Endodermal cell (in vitro differentiated cells): ENCODE results near the gene MOB2. TPM values are rescaled to one million over a fixed set of nuclear protein-coding genes. Genes with fewer than 3 reads are reported as not detected.

Source experiments
- DNase-seq: peaks from one replicate; pipeline ENCODE4 v3.0.0-alpha.2; 2017
- H3K27ac ChIP-seq: 2 replicates; pipeline ENCODE4 v1.5.1; 2013; ENCODE audit warnings: mild to moderate bottlenecking, low read depth, low read length, moderate library complexity
- H3K27me3 ChIP-seq: 2 replicates; pipeline ENCODE4 v1.6.1; 2013; ENCODE audit warnings: mild to moderate bottlenecking, low read length, moderate library complexity; ENCODE audit not compliant: insufficient read depth, control insufficient read depth, poor library complexity, severe bottlenecking
- H3K36me3 ChIP-seq: 2 replicates; pipeline ENCODE4 v1.7.0; 2013; ENCODE audit warnings: mild to moderate bottlenecking, low read length, moderate library complexity; ENCODE audit not compliant: control insufficient read depth, insufficient read depth
- H3K4me1 ChIP-seq: one replicate; pipeline ENCODE4 v1.7.0; 2013; ENCODE audit warnings: low read length; ENCODE audit not compliant: control insufficient read depth, insufficient read depth
- H3K4me3 ChIP-seq: 2 replicates; pipeline ENCODE4 v1.5.1; 2013; ENCODE audit warnings: mild to moderate bottlenecking, low read length, moderate library complexity
- H3K9ac ChIP-seq: 2 replicates; pipeline ENCODE4 v1.6.1; 2013; ENCODE audit warnings: mild to moderate bottlenecking, low read length, moderate library complexity; ENCODE audit not compliant: poor library complexity, severe bottlenecking; ENCODE audit errors: extremely low read depth
- H3K9me3 ChIP-seq: 2 replicates; pipeline ENCODE4 v1.6.1; 2013; ENCODE audit warnings: mild to moderate bottlenecking, low read length, moderate library complexity; ENCODE audit not compliant: control insufficient read depth
- H3K27ac Mint-ChIP-seq: 2 replicates; pipeline ENCODE4 v1.8.0; 2020; ENCODE audit warnings: mixed read lengths
- H3K27me3 Mint-ChIP-seq: 2 replicates; pipeline ENCODE4 v1.8.0; 2021; ENCODE audit warnings: mild to moderate bottlenecking, mixed read lengths; ENCODE audit not compliant: insufficient read depth
- H3K36me3 Mint-ChIP-seq: 2 replicates; pipeline ENCODE4 v1.8.0; 2020; ENCODE audit warnings: low read depth, mixed read lengths
- H3K4me1 Mint-ChIP-seq: 2 replicates; pipeline ENCODE4 v1.8.0; 2020; ENCODE audit warnings: mixed read lengths
- H3K4me3 Mint-ChIP-seq: 2 replicates; pipeline ENCODE4 v1.8.0; 2020; ENCODE audit warnings: mild to moderate bottlenecking, moderate library complexity, mixed read lengths
- H3K9me3 Mint-ChIP-seq: 2 replicates; pipeline ENCODE4 v1.8.0; 2020; ENCODE audit warnings: mild to moderate bottlenecking, mixed read lengths
- CTCF ChIP-seq: fragments of 200-600 bp; sonication (generic); conservative IDR thresholded peaks from 2 replicates; pipeline ENCODE4 v1.5.0; 2021; ENCODE audit warnings: antibody characterized with exemption, mild to moderate bottlenecking
- WGBS, 2 experiments: methylation state at CpG; one replicate each; pipeline versions ENCODE4 v1.1.5 to v1.1.7; 2013; ENCODE audit warnings: missing lambda C conversion rate in 2 of 2, mixed read lengths in 1 of 2; ENCODE audit not compliant: insufficient coverage in 1 of 2, insufficient read length in 1 of 2; 5-methylcytosine and 5-hydroxymethylcytosine counted together
- total RNA-seq, 2 donors: library from RNA; stranded (reverse); fragmentation: NEBNext Ultra II Directional in 1 of 2; extraction: Animal tissue kit (Norgen Biotek cat#: 25700) in 1 of 2; gene quantifications; 2 replicates in 1 of 2; 3 replicates in 1 of 2; pipeline ENCODE4 v1.2.1, GENCODE V29; 2021

The MOB2 gene
- total RNA-seq, 2 donors from 2014 or later, result 23.9 to 25.4 TPM

- no peak for TF ChIP-seq CTCF
- no peaks in the 10 kb centered on the region for H3K36me3 ChIP-seq
- H3K9me3 ChIP-seq, result no peaks in the 10 kb centered on the region
- Mint-ChIP-seq H3K9me3 (no peaks in the 10 kb centered on the region), H3K27me3 (no peaks in the 10 kb centered on the region), H3K36me3 (no peaks in the 10 kb centered on the region), H3K4me1 (peaks cover 3% of the 10 kb centered on the region), H3K27ac (peak overlapping the region; percentile 18), H3K4me3 (no peak overlapping the region)
- no peak overlapping the region for H3K27ac ChIP-seq
- 86 to 89% methylated on average over 17 to 19 of the region's 19 CpGs for WGBS, 2 experiments
- H3K4me1 ChIP-seq, result no peaks in the 10 kb centered on the region
- DNase-seq, result no peak
- H3K4me3 ChIP-seq, result no peak overlapping the region
- H3K9ac ChIP-seq, result no peak overlapping the region
- no peaks in the 10 kb centered on the region for H3K27me3 ChIP-seq
Measured at GRCh38 chr11:1516273-1517067, 29.9 kb upstream of the MOB2 start.

GRCh38 chr11:1515082-1516060, 28.8 kb upstream of the MOB2 start:
- H3K27me3 Mint-ChIP-seq, result no peaks in the 10 kb centered on the region
- peaks cover 3% of the 10 kb centered on the region for H3K4me1 Mint-ChIP-seq
- Histone ChIP-seq H3K27me3 (no peaks in the 10 kb centered on the region), H3K27ac (no peak overlapping the region), H3K4me3 (no peak overlapping the region), H3K9ac (no peak overlapping the region), H3K9me3 (no peaks in the 10 kb centered on the region), H3K4me1 (no peaks in the 10 kb centered on the region), H3K36me3 (no peaks in the 10 kb centered on the region)
- no peaks in the 10 kb centered on the region for H3K36me3 Mint-ChIP-seq
- H3K27ac Mint-ChIP-seq, result no peak overlapping the region
- peak; percentile 97 for TF ChIP-seq CTCF
- peak; percentile 97 for DNase-seq
- H3K4me3 Mint-ChIP-seq, result no peak overlapping the region
- H3K9me3 Mint-ChIP-seq, result no peaks in the 10 kb centered on the region
- 47 to 94% methylated on average over 12 to 36 of the region's 36 CpGs for WGBS, 2 experiments

- Mint-ChIP-seq H3K9me3 (no peaks in the 10 kb centered on the region), H3K4me3 (no peak overlapping the region), H3K27me3 (no peaks in the 10 kb centered on the region), H3K27ac (no peak overlapping the region), H3K36me3 (no peaks in the 10 kb centered on the region), H3K4me1 (peaks cover 3% of the 10 kb centered on the region)
- no peak overlapping the region for H3K4me3 ChIP-seq
- no peak for DNase-seq
- no peaks in the 10 kb centered on the region for H3K4me1 ChIP-seq
- WGBS, 2 experiments, result 95 to 98% methylated on average over 30 to 31 of the region's 31 CpGs
- H3K27me3 ChIP-seq, result no peaks in the 10 kb centered on the region
- H3K9ac ChIP-seq, result no peak overlapping the region
- no peak overlapping the region for H3K27ac ChIP-seq
- no peaks in the 10 kb centered on the region for H3K9me3 ChIP-seq
- H3K36me3 ChIP-seq, result no peaks in the 10 kb centered on the region
- peak; percentile 18 for TF ChIP-seq CTCF
Measured at GRCh38 chr11:1514336-1515061, 27.9 kb upstream of the MOB2 start.
